NCI-H460 (cell line): ENCODE measurements around the gene SYT2. TPM values are rescaled to one million over a fixed set of nuclear protein-coding genes. Genes with fewer than 3 reads are reported as not detected.

ENCODE experiments used
- DNase-seq: peaks from one replicate; pipeline ENCODE4 v3.0.0-alpha.2; 2016; ENCODE audit warnings: low read depth; ENCODE audit errors: extremely low read depth
- total RNA-seq: library from RNA; depleted of rRNA; stranded (reverse); fragments of >200 nt; shearing (Covaris generic); gene quantifications from 2 replicates; pipeline ENCODE4 v1.2.3, GENCODE V29; 2014

The SYT2 gene
- total RNA-seq, 1 experiment from 2014 or later = not detected

- no peak for DNase-seq
Measured at GRCh38 chr1:202706851-202707250, 3.4 kb downstream of the SYT2 start.

- DNase-seq = no peak
Measured at GRCh38 chr1:202704601-202705000, 5.7 kb downstream of the SYT2 start.

GRCh38 chr1:202703191-202703590 is 7.1 kb downstream of the SYT2 start:
- no peak for DNase-seq

DNA sequence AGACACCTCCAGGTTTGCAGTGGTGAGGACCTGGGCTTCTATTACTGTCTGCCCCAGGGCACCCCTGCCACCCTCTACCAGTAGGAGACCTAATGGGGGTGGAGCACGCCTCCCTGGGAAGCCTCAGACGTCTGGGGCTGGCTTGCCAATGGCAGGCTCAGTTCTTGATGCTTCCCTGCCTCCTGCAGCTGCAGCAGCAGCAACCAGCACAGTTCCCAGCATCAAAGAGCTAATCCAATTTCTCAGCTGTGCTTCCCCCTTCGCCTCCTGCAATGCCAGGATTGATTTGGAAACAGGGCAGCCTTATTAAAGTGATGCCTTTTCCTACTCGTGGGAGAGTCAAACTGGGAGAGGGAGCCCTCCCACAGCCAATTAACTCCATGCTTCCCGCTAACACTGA is 8.2 kb downstream of the SYT2 start:
- DNase-seq = no peak

GRCh38 chr1:202701200-202701599 is 9.1 kb downstream of the SYT2 start:
- DNase-seq = no peak

- no peak for DNase-seq
Measured at GRCh38 chr1:202700061-202700460, 10.2 kb downstream of the SYT2 start.

GRCh38 chr1:202698276-202698675 is 12.0 kb downstream of the SYT2 start:
- DNase-seq = no peak

DNA sequence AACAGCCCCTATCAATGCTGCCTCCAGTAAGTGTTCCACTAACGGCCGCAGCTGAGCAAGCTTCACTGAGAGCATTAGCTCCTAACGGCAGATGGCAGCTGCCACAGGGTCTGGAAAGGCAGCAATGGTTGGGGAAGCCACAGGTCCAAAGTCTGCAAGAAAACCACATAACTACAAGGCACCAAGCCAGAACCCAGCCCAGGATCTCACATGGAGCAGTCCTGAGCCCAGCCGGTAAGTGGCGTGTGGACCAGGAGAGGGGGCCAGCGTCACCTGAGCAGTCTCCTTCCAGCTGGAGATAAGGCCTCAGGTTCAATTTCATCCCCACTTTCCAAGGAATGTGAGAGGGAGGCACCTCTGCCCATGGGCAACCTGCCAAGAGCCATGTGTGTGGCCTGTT is 13.2 kb downstream of the SYT2 start:
- no peak for DNase-seq

DNA sequence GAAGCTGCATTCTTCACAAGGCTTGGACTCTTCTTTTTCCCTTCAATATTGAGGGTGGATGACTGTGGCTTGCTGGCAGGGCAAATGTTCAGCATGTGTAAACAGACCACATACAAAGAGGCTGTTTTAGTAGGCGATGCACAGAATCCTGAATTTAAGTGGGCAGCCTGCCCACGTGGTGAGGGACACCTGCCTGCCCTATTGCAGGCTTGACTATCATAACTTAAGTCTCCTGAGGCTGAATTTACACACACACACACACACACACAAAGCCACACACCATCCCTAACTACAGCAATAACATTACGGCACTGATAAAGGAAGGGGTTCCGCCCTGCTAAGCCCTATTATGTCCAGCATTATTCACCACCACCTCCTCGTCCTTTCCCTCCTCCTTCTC is 15.9 kb downstream of the SYT2 start:
- DNase-seq = no peak

DNA sequence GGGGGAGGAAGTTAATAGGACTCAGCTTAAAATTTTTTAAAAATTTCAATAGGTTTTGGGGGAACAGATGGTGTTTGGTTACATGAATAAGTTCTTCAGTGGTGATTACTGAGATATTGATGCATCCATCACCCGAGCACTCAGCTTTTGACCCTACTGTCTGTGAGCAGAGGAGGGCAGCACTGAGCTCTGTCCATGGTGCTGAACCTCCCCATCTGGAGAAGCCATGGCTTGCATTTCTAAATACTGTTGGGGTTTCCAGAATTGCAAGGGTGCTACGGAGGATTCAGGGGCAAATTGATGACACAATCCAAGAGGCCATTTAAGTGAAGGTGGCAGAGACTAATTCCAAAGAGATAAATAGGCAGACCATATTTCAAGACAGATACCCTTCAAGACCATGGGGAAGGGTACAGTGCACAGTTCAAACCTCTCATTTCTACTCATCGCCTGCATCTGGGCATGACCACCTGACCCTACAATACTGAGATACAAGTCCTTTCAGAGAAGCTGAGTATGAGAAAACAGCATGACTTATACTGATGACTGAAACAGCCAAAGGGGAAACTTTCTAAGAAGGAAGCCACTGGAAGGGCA is 17.2 kb downstream of the SYT2 start:
- DNase-seq = peak; percentile 75

DNA sequence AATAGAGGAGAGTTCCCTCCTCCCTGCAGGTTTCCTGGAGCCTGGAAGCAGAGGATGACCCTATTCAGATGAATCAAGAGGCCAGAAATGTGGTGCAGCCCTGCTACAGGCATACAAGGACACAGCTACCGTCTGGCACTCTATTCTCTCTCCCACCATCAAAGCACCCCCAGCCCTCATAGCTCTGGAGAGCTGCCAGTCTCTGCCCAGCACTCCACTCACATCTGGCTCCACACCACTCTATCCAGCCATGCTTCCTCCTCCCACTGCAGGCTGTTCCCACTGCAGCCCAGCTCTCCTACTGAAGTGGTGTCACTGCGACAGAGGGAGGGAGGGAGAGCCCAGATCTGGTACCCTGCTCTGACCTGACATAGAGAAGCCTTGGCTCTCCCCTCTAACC is 18.4 kb downstream of the SYT2 start:
- DNase-seq = no peak

DNA sequence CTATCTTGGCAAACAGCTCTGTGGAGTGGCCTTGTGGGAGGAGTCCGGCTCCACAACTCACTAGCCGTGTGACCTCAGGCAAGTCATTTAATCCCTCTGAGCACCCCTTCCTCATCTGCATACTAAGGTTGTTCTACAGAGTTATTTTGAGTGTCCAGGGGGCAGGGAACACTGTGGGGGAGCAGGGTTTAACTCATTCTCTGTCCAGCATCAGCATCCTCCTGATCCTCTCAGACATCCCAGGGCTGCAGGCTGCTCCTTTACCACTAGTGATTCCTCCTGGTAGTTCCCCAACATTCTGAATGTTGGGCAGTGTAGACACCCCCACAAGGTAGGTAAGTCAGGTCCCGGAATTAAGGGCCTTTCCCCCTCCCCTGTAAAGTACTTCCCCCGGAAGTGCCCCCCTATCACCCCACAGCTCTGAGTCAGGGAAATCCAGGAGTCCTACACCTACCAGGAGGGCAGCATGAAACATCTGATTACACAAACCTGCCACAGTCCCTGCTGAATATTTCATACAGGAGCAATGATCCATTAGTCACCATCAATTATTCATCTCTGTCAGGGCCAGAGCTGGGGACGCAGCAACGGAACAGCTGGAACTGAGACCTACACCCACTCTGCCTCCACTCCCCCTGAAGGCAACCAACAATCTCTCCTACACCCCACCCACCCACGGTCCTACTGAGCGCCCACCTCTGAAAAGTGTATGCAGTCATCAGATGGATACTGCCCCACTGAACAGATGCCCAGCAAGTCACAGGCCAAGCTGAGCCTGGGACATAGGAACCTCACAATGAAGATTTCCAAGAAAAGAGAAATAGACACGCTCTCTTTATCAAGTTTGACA is 20.5 kb downstream of the SYT2 start:
- no peak for DNase-seq

GRCh38 chr1:202689082-202689481 is 21.2 kb downstream of the SYT2 start:
- no peak for DNase-seq

GRCh38 chr1:202688401-202688800 is 21.9 kb downstream of the SYT2 start:
- DNase-seq = no peak

DNA sequence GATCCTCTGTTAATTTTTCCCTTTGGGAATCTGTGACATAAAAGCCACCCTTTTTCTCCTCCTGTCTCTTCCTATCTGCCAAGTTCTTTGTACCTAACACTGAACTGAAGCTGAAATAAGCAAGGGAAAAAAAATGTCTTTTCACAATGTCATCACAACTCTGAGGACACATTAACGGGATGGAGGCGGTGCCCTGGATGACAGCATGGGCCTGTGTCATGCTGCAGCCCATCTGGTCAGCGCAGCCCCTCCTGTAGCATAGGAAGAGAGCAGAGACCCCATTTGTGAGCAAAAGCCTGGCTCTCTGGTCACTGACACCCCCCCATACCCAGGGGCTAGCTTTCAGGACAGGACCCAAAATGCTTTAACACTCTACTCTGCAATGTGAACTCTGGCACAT is 22.5 kb downstream of the SYT2 start:
- no peak for DNase-seq

- DNase-seq = no peak
Measured at GRCh38 chr1:202687370-202687769, 22.9 kb downstream of the SYT2 start.

- DNase-seq = no peak
Measured at GRCh38 chr1:202685641-202686040, 24.6 kb downstream of the SYT2 start.

DNA sequence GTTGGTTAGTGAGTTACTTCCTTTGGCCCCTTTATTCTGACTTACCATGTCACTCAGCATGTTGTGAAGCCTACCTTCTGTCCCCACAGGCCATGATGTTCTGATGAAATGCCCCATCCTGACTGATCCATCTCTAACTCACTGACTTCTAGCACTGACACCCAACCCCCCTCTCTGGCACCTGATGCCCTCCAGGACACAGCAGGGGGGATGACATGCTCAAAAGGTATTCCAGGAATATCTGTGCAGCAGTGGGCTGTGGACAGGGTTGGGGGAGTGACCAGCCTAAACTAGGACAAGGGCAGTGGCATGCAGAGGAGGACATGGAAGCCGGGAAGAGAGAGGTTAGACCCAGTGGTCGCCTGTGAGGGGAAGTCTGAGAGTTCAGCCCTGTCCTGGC is 25.5 kb downstream of the SYT2 start:
- no peak for DNase-seq

DNA sequence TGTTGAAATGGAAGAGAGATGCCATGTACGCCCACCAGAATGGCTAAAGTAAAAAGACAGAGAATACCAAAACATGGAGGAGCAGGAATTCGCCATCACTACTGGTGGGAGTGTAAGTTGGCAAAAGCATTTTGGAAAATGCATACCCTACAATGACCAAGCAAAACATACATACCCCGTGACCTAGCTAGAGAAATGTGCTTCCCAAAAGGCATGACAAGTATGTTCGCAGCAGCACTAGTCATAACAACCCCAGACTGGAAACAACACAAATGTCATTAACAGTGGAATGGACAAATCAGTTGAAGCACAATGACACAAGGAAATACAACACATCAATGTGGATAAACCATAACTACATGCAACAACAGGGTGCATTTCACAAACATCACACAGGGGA is 27.2 kb downstream of the SYT2 start:
- no peak for DNase-seq

DNA sequence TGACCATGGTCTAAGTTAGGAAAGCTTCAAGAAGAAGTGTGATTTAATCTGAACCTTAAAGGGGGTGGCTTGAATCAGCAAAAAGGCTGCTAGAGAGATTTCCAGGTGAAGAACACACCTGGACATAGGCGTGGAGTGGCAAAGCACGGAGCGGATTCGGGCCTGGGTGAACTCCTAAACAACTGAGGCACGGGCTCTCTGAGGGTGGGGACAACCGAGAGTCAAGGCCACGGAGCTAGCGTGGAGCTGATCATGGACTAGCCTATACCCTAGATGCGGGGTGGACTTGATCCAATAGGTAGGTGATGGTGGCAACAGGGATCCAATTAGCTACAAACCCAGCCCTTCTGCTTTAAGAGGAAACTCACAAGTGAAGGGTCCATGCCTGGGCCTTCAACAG is 27.8 kb downstream of the SYT2 start:
- DNase-seq = no peak

DNA sequence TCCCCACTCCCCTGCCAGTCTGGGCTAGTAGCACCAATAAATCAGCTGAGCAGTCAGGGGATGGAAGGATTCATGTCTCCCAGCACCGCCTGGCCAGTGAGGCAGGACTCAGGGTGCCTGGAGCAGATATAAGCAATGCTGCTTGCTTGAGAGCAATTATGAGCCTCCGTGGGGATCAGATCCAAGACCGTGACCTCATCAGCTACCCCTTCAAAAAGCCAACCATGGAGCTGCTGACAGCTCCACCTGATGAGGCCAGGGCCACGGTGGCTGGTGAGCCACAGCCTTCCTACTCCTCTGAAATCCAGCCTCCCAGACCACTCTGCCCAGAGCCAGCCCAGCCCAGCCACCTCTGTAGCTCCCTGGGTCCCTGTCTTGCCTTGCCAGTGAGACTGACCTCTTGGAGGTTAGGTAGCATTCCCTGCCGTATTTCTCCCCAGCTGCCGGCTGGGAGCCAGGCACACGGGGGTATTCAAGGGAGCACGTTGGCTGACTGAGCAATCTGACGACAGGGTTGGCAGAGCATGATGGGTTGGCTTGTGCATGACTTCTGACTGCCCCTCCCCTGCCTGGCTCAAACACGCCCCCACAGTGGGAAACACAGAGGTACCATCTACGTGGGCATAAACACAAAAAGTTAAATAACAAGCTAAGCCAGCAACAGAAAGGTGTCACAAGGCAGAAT is 28.4 kb downstream of the SYT2 start:
- no peak for DNase-seq
